Measurements from ENCODE around the gene NACC2.
"Not testable (repeated sequence)": the region's sequence is repeated elsewhere in the genome, so short reads cannot be mapped to it uniquely, and the experiment has no call there.

NACC2 gene

GRCh38 chr9:136075134-136075841 is 19.8 kb downstream of the NACC2 start:
- no peak overlapping the region for H3K27ac ChIP-seq

GRCh38 chr9:136074706-136075105 is 20.4 kb downstream of the NACC2 start:
- TF ChIP-seq ZFX (IDR thresholded peaks at IDR 0.05; ENCODE audit: borderline replicate concordance): no peak
- TF ChIP-seq CTCF (IDR thresholded peaks at IDR 0.05): no peak
- no peak overlapping the region for H3K27ac ChIP-seq

More at GRCh38 chr9:136075134-136075841, 19.8 kb downstream of the NACC2 start:
- no peak for TF ChIP-seq ZFX (IDR thresholded peaks at IDR 0.05; ENCODE audit: borderline replicate concordance)

- no peak for TF ChIP-seq CTCF (IDR thresholded peaks at IDR 0.05)
- TF ChIP-seq ZFX (IDR thresholded peaks at IDR 0.05; ENCODE audit: borderline replicate concordance): no peak
- no peak overlapping the region for H3K27ac ChIP-seq
These were observed 32.2 kb downstream of the NACC2 start for GRCh38 chr9:136062657-136063439.

- H3K27ac ChIP-seq: not testable (repeated sequence)
These were observed 33.2 kb downstream of the NACC2 start for GRCh38 chr9:136061916-136062315.

GRCh38 chr9:136061405-136061804 is 33.7 kb downstream of the NACC2 start:
- H3K27ac ChIP-seq: no peak overlapping the region
- no peak for TF ChIP-seq CTCF (IDR thresholded peaks at IDR 0.05)
- TF ChIP-seq ZFX (IDR thresholded peaks at IDR 0.05; ENCODE audit: borderline replicate concordance): no peak

- H3K27ac ChIP-seq: no peak overlapping the region
- no peak for TF ChIP-seq CTCF (IDR thresholded peaks at IDR 0.05)
- TF ChIP-seq ZFX (IDR thresholded peaks at IDR 0.05; ENCODE audit: borderline replicate concordance): no peak
These were observed 34.3 kb downstream of the NACC2 start for GRCh38 chr9:136060671-136061371.

- no peak for TF ChIP-seq CTCF (IDR thresholded peaks at IDR 0.05)
- TF ChIP-seq ZFX (IDR thresholded peaks at IDR 0.05; ENCODE audit: borderline replicate concordance): no peak
- no peak overlapping the region for H3K27ac ChIP-seq
These were observed 35.0 kb downstream of the NACC2 start for GRCh38 chr9:136059851-136060670.

Data from 22Rv1 (cell line).